ENCODE measurements around the gene NAMPT.

Gene NAMPT

DNA sequence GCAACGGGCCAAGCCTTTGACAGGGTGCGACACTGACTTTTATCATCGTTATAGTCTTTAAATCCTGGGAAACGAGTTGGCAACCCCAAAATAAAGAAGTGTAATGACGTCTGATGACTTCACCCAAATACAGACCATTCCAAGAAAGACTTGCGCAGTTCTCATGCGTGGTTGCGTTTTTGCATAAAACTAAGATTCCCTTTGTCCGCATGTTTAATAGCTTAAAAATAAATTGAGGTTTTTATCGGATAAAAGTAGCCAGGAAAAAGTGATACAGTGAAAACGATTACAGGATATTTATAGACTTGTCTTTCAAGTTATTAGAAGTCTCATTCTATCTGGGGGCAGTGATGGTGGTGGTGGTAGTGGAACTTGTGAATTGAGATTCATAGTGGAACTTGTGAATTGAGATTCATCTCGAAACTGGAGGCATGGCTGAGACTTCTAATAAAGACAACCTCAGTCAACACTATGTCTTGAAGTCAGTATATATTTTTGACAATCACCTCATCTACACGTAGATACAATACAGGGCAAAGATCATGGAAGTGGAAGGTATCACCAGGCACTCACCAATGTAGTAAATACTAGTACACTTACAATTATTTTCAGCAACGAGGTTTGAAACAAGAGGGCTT is 1.2 kb upstream of the NAMPT start:
- Mint-ChIP-seq H3K9me3 (peaks cover 7% of the 10 kb centered on the region), H3K4me1 (ENCODE audit: low read depth) (peaks cover 51% of the 10 kb centered on the region), H3K27me3 (peaks cover 4% of the 10 kb centered on the region), H3K4me3 (peak overlapping the region; percentile 97), H3K27ac (peak overlapping the region; percentile 100), H3K36me3 (ENCODE audit: low read depth) (peaks cover 37% of the 10 kb centered on the region)

- Mint-ChIP-seq H3K9me3 (peaks cover 7% of the 10 kb centered on the region), H3K27ac (peak overlapping the region; percentile 100), H3K36me3 (ENCODE audit: low read depth) (peaks cover 43% of the 10 kb centered on the region), H3K4me1 (ENCODE audit: low read depth) (peaks cover 56% of the 10 kb centered on the region), H3K4me3 (peak overlapping the region; percentile 97), H3K27me3 (no peaks in the 10 kb centered on the region)
Observed at GRCh38 chr7:106285051-106285854, 470 bp upstream of the NAMPT start.

GRCh38 chr7:106283831-106284713 is 711 bp downstream of the NAMPT start:
- Mint-ChIP-seq H3K27me3 (no peaks in the 10 kb centered on the region), H3K4me1 (ENCODE audit: low read depth) (peaks cover 59% of the 10 kb centered on the region)

GRCh38 chr7:106283501-106283830 is 1.3 kb downstream of the NAMPT start:
- peak overlapping the region; percentile 97 for H3K4me3 Mint-ChIP-seq
- H3K27ac Mint-ChIP-seq: peak overlapping the region; percentile 95
- H3K9me3 Mint-ChIP-seq: peaks cover 7% of the 10 kb centered on the region
- peaks cover 62% of the 10 kb centered on the region for H3K4me1 Mint-ChIP-seq (ENCODE audit: low read depth)
- no peaks in the 10 kb centered on the region for H3K27me3 Mint-ChIP-seq
- H3K36me3 Mint-ChIP-seq (ENCODE audit: low read depth): peaks cover 61% of the 10 kb centered on the region

More at GRCh38 chr7:106283831-106284713, 711 bp downstream of the NAMPT start:
- H3K4me3 Mint-ChIP-seq: peak overlapping the region; percentile 97
- peak overlapping the region; percentile 95 for H3K27ac Mint-ChIP-seq
- H3K9me3 Mint-ChIP-seq: peaks cover 7% of the 10 kb centered on the region
- peaks cover 55% of the 10 kb centered on the region for H3K36me3 Mint-ChIP-seq (ENCODE audit: low read depth)

DNA sequence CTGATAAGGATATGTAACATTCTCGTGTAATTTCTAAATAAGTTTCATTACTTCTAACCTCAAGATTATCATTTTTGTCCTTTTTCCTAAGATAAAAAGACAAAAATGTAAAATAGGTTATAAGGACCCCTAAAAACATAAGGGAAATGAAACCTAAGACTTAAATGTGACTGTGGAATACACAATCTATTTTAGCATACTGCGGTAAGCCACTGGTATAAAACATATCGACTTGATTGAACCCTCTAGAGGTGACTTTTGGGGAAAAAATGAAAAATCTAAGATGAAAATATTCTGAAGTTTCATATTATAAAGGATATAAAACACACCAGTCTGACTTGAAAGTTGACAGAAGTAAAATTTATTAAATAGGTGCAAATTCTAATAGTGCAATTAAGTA is 1.9 kb downstream of the NAMPT start:
- Mint-ChIP-seq H3K4me1 (ENCODE audit: low read depth) (peaks cover 62% of the 10 kb centered on the region), H3K27ac (peak overlapping the region; percentile 95), H3K27me3 (no peaks in the 10 kb centered on the region), H3K4me3 (peak overlapping the region; percentile 97), H3K36me3 (ENCODE audit: low read depth) (peaks cover 67% of the 10 kb centered on the region), H3K9me3 (peaks cover 4% of the 10 kb centered on the region)

DNA sequence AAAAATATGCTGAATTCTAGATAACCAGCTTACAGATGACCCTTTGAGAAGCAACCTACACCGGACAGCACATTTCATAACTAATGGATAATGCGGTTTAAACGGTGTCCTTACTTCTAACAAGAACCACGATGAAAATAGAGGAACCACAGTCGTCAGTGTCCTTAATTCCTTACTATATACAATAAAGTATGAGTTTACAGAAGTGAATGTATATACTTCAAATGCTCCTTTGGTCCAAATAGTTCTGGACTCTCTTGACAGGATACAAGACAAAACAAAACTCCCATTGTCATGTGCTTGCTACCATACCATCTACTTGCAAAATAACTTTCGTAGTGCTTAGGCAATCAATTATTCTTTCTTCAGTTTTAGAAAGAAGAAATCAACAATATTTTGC is 2.4 kb downstream of the NAMPT start:
- Mint-ChIP-seq H3K36me3 (ENCODE audit: low read depth) (peaks cover 72% of the 10 kb centered on the region), H3K4me3 (peak overlapping the region; percentile 97), H3K9me3 (peaks cover 4% of the 10 kb centered on the region), H3K27me3 (no peaks in the 10 kb centered on the region), H3K4me1 (ENCODE audit: low read depth) (peaks cover 62% of the 10 kb centered on the region), H3K27ac (peak overlapping the region; percentile 95)

- Mint-ChIP-seq H3K36me3 (ENCODE audit: low read depth) (peaks cover 78% of the 10 kb centered on the region), H3K27me3 (no peaks in the 10 kb centered on the region), H3K27ac (peak overlapping the region; percentile 95), H3K4me1 (ENCODE audit: low read depth) (peaks cover 62% of the 10 kb centered on the region), H3K9me3 (peaks cover 4% of the 10 kb centered on the region), H3K4me3 (peak overlapping the region; percentile 97)
Observed at GRCh38 chr7:106281585-106282318, 3.0 kb downstream of the NAMPT start.

DNA sequence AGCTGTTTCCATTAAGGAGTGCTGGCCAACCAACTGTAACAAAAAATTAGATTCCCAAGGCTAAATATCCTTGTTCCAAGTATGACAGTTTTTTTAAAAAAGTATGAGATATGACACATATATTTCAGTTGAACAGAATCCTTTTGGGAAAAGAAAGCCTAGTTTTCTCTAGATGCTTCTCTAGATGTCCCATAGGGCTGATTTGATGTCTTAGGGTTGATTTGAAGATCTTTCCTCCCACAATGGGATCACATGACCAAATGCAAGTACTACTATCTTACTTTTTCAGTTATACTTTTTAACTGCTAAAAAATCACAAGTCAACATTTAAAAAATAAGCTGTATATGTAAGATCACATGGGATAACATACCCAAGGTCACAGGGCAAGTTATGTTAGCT is 3.7 kb downstream of the NAMPT start:
- H3K27ac Mint-ChIP-seq: peak overlapping the region; percentile 95
- peaks cover 65% of the 10 kb centered on the region for H3K4me1 Mint-ChIP-seq (ENCODE audit: low read depth)
- peaks cover 2% of the 10 kb centered on the region for H3K9me3 Mint-ChIP-seq
- H3K4me3 Mint-ChIP-seq: peak overlapping the region; percentile 97
- H3K36me3 Mint-ChIP-seq (ENCODE audit: low read depth): peaks cover 80% of the 10 kb centered on the region
- H3K27me3 Mint-ChIP-seq: no peaks in the 10 kb centered on the region

DNA sequence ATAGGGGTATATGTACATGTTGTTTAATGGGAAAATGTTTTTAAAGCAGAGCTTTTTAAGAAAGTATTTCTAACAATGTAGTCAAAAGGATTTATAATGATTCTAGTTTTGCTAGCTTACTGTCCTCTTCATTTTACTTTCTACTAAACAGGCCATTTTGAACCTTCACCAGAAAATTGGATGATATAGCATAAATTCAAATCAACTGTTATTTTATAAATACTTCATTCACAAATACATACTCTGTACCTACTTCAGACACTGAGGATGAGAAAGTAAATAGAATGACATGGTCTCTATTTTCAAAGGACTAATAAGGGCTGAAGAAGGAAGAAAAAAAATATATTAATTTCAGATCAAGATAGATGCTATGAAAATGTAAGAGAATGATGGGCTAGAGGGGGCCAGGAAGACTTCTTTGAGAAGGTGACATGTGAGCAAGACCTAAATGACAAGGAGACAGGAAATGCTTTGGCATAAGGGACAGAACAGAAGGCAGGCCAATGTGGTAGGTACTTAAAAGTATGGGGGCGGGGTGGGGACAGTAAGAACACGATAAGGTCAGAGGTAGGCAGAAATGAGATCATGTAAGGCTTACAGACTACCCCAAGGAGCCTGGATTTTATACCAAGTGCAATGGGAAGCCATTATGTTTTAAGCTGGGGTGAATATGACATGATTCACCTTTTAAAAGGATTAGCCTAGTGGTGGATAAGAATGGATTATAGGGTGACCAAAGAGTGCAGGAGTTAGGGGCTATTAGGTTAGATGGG is 5.2 kb downstream of the NAMPT start:
- H3K36me3 Mint-ChIP-seq (ENCODE audit: low read depth): peaks cover 93% of the 10 kb centered on the region

DNA sequence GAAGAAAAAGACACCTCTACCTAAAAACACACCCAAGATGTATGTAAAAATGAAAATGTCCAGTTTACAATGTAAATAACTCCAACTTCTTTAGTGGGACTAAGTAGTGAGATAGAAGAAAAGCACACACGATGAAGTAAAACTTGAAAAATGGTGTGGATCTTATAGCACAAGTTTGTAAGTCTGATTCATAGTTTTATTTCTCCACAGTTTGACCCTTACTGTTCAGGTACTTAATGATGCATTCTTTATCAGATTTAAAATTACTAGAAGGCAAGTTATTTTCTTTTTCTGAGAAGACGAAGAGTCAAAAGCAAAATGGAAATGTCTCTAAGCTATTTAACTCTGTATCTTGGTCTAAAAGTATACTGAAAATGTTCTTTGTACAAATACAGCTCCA is 6.1 kb downstream of the NAMPT start:
- H3K27ac Mint-ChIP-seq: peak overlapping the region; percentile 86
- H3K4me1 Mint-ChIP-seq (ENCODE audit: low read depth): peaks cover 65% of the 10 kb centered on the region

More for the DNA sequence above, 5.2 kb downstream of the NAMPT start:
- peak overlapping the region; percentile 94 for H3K27ac Mint-ChIP-seq
- no peaks in the 10 kb centered on the region for H3K9me3 Mint-ChIP-seq
- peak overlapping the region; percentile 97 for H3K4me3 Mint-ChIP-seq
- peaks cover 67% of the 10 kb centered on the region for H3K4me1 Mint-ChIP-seq (ENCODE audit: low read depth)
- no peaks in the 10 kb centered on the region for H3K27me3 Mint-ChIP-seq

DNA sequence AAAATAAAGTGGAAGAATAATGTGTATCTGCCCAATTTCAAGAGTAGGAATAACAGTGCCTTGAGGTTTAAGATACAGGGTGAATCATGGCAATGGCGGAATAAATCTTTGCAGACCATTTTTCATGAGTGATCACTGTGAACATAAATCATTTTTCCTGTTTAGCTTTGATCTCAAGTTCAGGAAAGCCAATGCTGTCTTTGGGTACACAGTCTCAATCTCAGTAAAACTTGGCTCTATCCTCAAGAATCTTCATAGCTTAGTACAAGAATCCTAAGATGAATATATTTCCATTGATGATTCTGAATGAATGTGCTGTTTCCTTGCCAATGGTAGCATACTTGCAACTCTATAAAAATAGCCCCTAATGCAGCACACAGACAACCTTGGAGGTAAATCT is 6.8 kb downstream of the NAMPT start:
- peak overlapping the region; percentile 97 for H3K4me3 Mint-ChIP-seq
- H3K9me3 Mint-ChIP-seq: no peaks in the 10 kb centered on the region
- no peaks in the 10 kb centered on the region for H3K27me3 Mint-ChIP-seq
- H3K4me1 Mint-ChIP-seq (ENCODE audit: low read depth): peaks cover 71% of the 10 kb centered on the region
- peak overlapping the region; percentile 86 for H3K27ac Mint-ChIP-seq
- peaks cover 98% of the 10 kb centered on the region for H3K36me3 Mint-ChIP-seq (ENCODE audit: low read depth)

More for the DNA sequence above, 6.1 kb downstream of the NAMPT start:
- no peaks in the 10 kb centered on the region for H3K27me3 Mint-ChIP-seq
- peaks cover 98% of the 10 kb centered on the region for H3K36me3 Mint-ChIP-seq (ENCODE audit: low read depth)
- no peaks in the 10 kb centered on the region for H3K9me3 Mint-ChIP-seq
- peak overlapping the region; percentile 97 for H3K4me3 Mint-ChIP-seq

DNA sequence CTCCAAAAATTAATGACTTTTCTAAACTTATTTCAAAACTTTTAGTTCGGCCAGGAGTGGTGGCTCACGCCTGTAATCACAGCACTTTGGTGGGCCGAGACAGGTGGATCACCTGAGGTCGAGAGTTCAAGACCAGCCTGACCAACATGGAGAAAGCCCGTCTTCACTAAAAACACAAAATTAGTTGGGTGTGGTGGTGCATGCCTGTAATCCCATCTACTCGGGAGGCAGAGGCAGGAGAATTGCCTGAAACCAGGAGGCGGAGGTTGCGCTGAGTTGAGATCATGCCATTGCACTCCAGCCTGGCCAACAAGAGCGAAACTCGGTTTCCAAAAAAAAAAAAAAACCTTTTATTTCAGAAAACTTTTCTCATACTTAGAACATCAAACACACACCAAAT is 8.3 kb downstream of the NAMPT start:
- Mint-ChIP-seq H3K27me3 (no peaks in the 10 kb centered on the region), H3K36me3 (ENCODE audit: low read depth) (peaks cover 95% of the 10 kb centered on the region), H3K9me3 (no peaks in the 10 kb centered on the region), H3K27ac (no peak overlapping the region), H3K4me1 (ENCODE audit: low read depth) (peaks cover 72% of the 10 kb centered on the region), H3K4me3 (peak overlapping the region; percentile 47)

- Mint-ChIP-seq H3K27ac (peak overlapping the region; percentile 76), H3K27me3 (no peaks in the 10 kb centered on the region), H3K4me3 (peak overlapping the region; percentile 30), H3K9me3 (no peaks in the 10 kb centered on the region), H3K36me3 (ENCODE audit: low read depth) (peaks cover 95% of the 10 kb centered on the region), H3K4me1 (ENCODE audit: low read depth) (peaks cover 47% of the 10 kb centered on the region)
Observed at GRCh38 chr7:106273009-106273668, 11.6 kb downstream of the NAMPT start.

All from stimulated activated naive CD8-positive, alpha-beta T cell treated with anti-CD3 and anti-CD28 coated beads, Interleukin-15, Interleukin-2, amounts not matched to agents 100 ng/mL and 50 ng/mL, for 24 hours (primary cell).